A549 (cell line): ENCODE measurements around the gene DOK7.

Experiments used
- JUN ChIP-seq, 2 experiments: fragments of >200 bp; sonication (Bioruptor Twin); formaldehyde crosslinking; IDR thresholded peaks; 2 replicates in 1 of 2; 3 replicates in 1 of 2; pipeline ENCODE4 v1.6.1; 2016 to 2017
- MAX ChIP-seq: IDR thresholded peaks from 2 replicates; pipeline ENCODE4 v1.6.1; 2012
- MYC ChIP-seq: IDR thresholded peaks from 2 replicates; pipeline ENCODE4 v1.6.1; 2012; ENCODE audit warnings: mild to moderate bottlenecking, inconsistent platforms, low read length, improper control_type of control experiment, borderline replicate concordance
- NR3C1 ChIP-seq: fragments of >200 bp; sonication (Bioruptor Twin); formaldehyde crosslinking; IDR thresholded peaks from 3 replicates; pipeline ENCODE4 v1.6.1; 2017
- POLR2A ChIP-seq: IDR thresholded peaks from 2 replicates; pipeline ENCODE4 v1.6.1; 2012; ENCODE audit warnings: mild to moderate bottlenecking, low read length
- POLR2AphosphoS2 ChIP-seq: conservative IDR thresholded peaks from 2 replicates; pipeline ENCODE4 v1.6.1; 2012; ENCODE audit warnings: low read length, improper control_type of control experiment, inconsistent platforms
- TF ChIP-seq, protein P1 (sequence below): fragments of 150-350 bp; IDR thresholded peaks from 2 replicates; pipeline ENCODE4 v1.6.1; 2014; ENCODE audit warnings: low read depth, mild to moderate bottlenecking, low read length
- TF ChIP-seq, protein P2 (sequence below): fragments of >200 bp; sonication (Bioruptor Twin); formaldehyde crosslinking; IDR thresholded peaks from 3 replicates; pipeline ENCODE4 v1.5.1; 2016
- TF ChIP-seq, protein P3 (sequence below): fragments of 200-600 bp; sonication (generic); IDR thresholded peaks from 2 replicates; pipeline ENCODE4 v1.6.1; 2016; ENCODE audit warnings: antibody characterized with exemption, mild to moderate bottlenecking, moderate library complexity

DNA sequence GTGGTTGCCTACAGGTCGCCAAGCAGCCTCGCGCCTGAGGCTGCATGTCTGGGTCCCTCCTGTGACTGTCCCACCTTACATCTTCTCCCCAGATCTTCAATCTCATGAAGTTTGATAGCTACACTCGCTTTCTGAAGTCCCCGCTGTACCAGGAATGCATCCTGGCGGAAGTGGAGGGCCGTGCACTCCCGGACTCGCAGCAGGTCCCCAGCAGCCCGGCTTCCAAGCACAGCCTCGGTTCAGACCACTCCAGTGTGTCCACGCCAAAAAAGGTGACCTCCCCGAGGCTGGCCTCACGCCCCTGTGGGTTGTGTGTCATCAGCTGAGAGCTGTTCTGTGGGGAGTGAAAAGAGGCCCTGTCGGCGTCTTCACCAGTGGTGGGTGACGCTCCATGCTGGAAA is 46.3 kb upstream of the DOK7 start:
- TF ChIP-seq, protein P1, sequence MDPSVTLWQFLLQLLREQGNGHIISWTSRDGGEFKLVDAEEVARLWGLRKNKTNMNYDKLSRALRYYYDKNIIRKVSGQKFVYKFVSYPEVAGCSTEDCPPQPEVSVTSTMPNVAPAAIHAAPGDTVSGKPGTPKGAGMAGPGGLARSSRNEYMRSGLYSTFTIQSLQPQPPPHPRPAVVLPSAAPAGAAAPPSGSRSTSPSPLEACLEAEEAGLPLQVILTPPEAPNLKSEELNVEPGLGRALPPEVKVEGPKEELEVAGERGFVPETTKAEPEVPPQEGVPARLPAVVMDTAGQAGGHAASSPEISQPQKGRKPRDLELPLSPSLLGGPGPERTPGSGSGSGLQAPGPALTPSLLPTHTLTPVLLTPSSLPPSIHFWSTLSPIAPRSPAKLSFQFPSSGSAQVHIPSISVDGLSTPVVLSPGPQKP: no peak
- TF ChIP-seq, protein P2, sequence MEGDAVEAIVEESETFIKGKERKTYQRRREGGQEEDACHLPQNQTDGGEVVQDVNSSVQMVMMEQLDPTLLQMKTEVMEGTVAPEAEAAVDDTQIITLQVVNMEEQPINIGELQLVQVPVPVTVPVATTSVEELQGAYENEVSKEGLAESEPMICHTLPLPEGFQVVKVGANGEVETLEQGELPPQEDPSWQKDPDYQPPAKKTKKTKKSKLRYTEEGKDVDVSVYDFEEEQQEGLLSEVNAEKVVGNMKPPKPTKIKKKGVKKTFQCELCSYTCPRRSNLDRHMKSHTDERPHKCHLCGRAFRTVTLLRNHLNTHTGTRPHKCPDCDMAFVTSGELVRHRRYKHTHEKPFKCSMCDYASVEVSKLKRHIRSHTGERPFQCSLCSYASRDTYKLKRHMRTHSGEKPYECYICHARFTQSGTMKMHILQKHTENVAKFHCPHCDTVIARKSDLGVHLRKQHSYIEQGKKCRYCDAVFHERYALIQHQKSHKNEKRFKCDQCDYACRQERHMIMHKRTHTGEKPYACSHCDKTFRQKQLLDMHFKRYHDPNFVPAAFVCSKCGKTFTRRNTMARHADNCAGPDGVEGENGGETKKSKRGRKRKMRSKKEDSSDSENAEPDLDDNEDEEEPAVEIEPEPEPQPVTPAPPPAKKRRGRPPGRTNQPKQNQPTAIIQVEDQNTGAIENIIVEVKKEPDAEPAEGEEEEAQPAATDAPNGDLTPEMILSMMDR: no peak
- TF ChIP-seq MYC (no peak), POLR2AphosphoS2 (no peak), NR3C1 (no peak), POLR2A (no peak), MAX (no peak), JUN (IDR thresholded peaks at IDR 0.05) (no peak)
- TF ChIP-seq, protein P3, sequence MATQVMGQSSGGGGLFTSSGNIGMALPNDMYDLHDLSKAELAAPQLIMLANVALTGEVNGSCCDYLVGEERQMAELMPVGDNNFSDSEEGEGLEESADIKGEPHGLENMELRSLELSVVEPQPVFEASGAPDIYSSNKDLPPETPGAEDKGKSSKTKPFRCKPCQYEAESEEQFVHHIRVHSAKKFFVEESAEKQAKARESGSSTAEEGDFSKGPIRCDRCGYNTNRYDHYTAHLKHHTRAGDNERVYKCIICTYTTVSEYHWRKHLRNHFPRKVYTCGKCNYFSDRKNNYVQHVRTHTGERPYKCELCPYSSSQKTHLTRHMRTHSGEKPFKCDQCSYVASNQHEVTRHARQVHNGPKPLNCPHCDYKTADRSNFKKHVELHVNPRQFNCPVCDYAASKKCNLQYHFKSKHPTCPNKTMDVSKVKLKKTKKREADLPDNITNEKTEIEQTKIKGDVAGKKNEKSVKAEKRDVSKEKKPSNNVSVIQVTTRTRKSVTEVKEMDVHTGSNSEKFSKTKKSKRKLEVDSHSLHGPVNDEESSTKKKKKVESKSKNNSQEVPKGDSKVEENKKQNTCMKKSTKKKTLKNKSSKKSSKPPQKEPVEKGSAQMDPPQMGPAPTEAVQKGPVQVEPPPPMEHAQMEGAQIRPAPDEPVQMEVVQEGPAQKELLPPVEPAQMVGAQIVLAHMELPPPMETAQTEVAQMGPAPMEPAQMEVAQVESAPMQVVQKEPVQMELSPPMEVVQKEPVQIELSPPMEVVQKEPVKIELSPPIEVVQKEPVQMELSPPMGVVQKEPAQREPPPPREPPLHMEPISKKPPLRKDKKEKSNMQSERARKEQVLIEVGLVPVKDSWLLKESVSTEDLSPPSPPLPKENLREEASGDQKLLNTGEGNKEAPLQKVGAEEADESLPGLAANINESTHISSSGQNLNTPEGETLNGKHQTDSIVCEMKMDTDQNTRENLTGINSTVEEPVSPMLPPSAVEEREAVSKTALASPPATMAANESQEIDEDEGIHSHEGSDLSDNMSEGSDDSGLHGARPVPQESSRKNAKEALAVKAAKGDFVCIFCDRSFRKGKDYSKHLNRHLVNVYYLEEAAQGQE: no peak
